Central memory CD4-positive, alpha-beta T cell (primary cell): ENCODE data around the gene PIGQ.
"Not testable (repeated sequence)": the region's sequence is repeated elsewhere in the genome, so short reads cannot be mapped to it uniquely, and the experiment has no call there.

Experiments
- DNase-seq: peaks from one replicate; pipeline ENCODE4 v3.0.0; 2022

The PIGQ gene

GRCh38 chr16:588889-589657 is 19.3 kb downstream of the PIGQ start:
- peak; percentile 98 for DNase-seq

- DNase-seq: peak; percentile 99
These were observed 20.0 kb downstream of the PIGQ start, which contains the start of gene RAB40C for GRCh38 chr16:589658-590187. TSS of gene RAB40C (plus strand) at chr16:590066. CDS start at chr16:590292, 226 bp downstream.

GRCh38 chr16:590188-590814 is 20.5 kb downstream of the PIGQ start:
- no peak for DNase-seq

- DNase-seq: no peak
These were observed 21.0 kb downstream of the PIGQ start for GRCh38 chr16:590815-591200.

- DNase-seq: no peak
These were observed 21.5 kb downstream of the PIGQ start for GRCh38 chr16:591231-591630.

- DNase-seq: no peak
These were observed 22.2 kb downstream of the PIGQ start for GRCh38 chr16:591892-592517.

GRCh38 chr16:592518-593306 is 22.9 kb downstream of the PIGQ start:
- no peak for DNase-seq

GRCh38 chr16:593406-593805 is 23.6 kb downstream of the PIGQ start:
- no peak for DNase-seq

GRCh38 chr16:593807-594206 is 24.0 kb downstream of the PIGQ start:
- DNase-seq: no peak

- DNase-seq: no peak
These were observed 25.3 kb downstream of the PIGQ start for GRCh38 chr16:595094-595528.

- DNase-seq: no peak
These were observed 26.4 kb downstream of the PIGQ start for GRCh38 chr16:595942-596735.

- no peak for DNase-seq
These were observed 26.9 kb downstream of the PIGQ start for GRCh38 chr16:596736-597060.

- not testable (repeated sequence) for DNase-seq
These were observed 27.9 kb downstream of the PIGQ start for GRCh38 chr16:597655-598054.

GRCh38 chr16:598823-599739 is 29.3 kb downstream of the PIGQ start:
- no peak for DNase-seq

GRCh38 chr16:600781-601180 is 31.0 kb downstream of the PIGQ start:
- DNase-seq: no peak

GRCh38 chr16:603933-604332 is 34.2 kb downstream of the PIGQ start:
- no peak for DNase-seq

- DNase-seq: no peak
These were observed 37.0 kb downstream of the PIGQ start for GRCh38 chr16:606656-607307.

- no peak for DNase-seq
These were observed 38.3 kb downstream of the PIGQ start for GRCh38 chr16:608019-608418.

- DNase-seq: no peak
These were observed 39.5 kb downstream of the PIGQ start for GRCh38 chr16:609316-609715.

- no peak for DNase-seq
These were observed 40.2 kb downstream of the PIGQ start for GRCh38 chr16:609984-610383.
